Endodermal cell (in vitro differentiated cells): ENCODE data around the gene MED8. TPM values are rescaled to one million over a fixed set of nuclear protein-coding genes. Genes with fewer than 3 reads are reported as not detected.

Experiments
- DNase-seq: peaks from one replicate; pipeline ENCODE4 v3.0.0-alpha.2; 2017
- H3K27ac ChIP-seq: 2 replicates; pipeline ENCODE4 v1.5.1; 2013; ENCODE audit warnings: mild to moderate bottlenecking, low read depth, low read length, moderate library complexity
- H3K27me3 ChIP-seq: 2 replicates; pipeline ENCODE4 v1.6.1; 2013; ENCODE audit warnings: mild to moderate bottlenecking, low read length, moderate library complexity; ENCODE audit not compliant: insufficient read depth, control insufficient read depth, poor library complexity, severe bottlenecking
- H3K36me3 ChIP-seq: 2 replicates; pipeline ENCODE4 v1.7.0; 2013; ENCODE audit warnings: mild to moderate bottlenecking, low read length, moderate library complexity; ENCODE audit not compliant: control insufficient read depth, insufficient read depth
- H3K4me1 ChIP-seq: one replicate; pipeline ENCODE4 v1.7.0; 2013; ENCODE audit warnings: low read length; ENCODE audit not compliant: control insufficient read depth, insufficient read depth
- H3K4me3 ChIP-seq: 2 replicates; pipeline ENCODE4 v1.5.1; 2013; ENCODE audit warnings: mild to moderate bottlenecking, low read length, moderate library complexity
- H3K9ac ChIP-seq: 2 replicates; pipeline ENCODE4 v1.6.1; 2013; ENCODE audit warnings: mild to moderate bottlenecking, low read length, moderate library complexity; ENCODE audit not compliant: poor library complexity, severe bottlenecking; ENCODE audit errors: extremely low read depth
- H3K9me3 ChIP-seq: 2 replicates; pipeline ENCODE4 v1.6.1; 2013; ENCODE audit warnings: mild to moderate bottlenecking, low read length, moderate library complexity; ENCODE audit not compliant: control insufficient read depth
- H3K27ac Mint-ChIP-seq: 2 replicates; pipeline ENCODE4 v1.8.0; 2020; ENCODE audit warnings: mixed read lengths
- H3K27me3 Mint-ChIP-seq: 2 replicates; pipeline ENCODE4 v1.8.0; 2021; ENCODE audit warnings: mild to moderate bottlenecking, mixed read lengths; ENCODE audit not compliant: insufficient read depth
- H3K36me3 Mint-ChIP-seq: 2 replicates; pipeline ENCODE4 v1.8.0; 2020; ENCODE audit warnings: low read depth, mixed read lengths
- H3K4me1 Mint-ChIP-seq: 2 replicates; pipeline ENCODE4 v1.8.0; 2020; ENCODE audit warnings: mixed read lengths
- H3K4me3 Mint-ChIP-seq: 2 replicates; pipeline ENCODE4 v1.8.0; 2020; ENCODE audit warnings: mild to moderate bottlenecking, moderate library complexity, mixed read lengths
- H3K9me3 Mint-ChIP-seq: 2 replicates; pipeline ENCODE4 v1.8.0; 2020; ENCODE audit warnings: mild to moderate bottlenecking, mixed read lengths
- WGBS, 2 experiments: methylation state at CpG; one replicate each; pipeline versions ENCODE4 v1.1.5 to v1.1.7; 2013; ENCODE audit warnings: missing lambda C conversion rate in 2 of 2, mixed read lengths in 1 of 2; ENCODE audit not compliant: insufficient coverage in 1 of 2, insufficient read length in 1 of 2; 5-methylcytosine and 5-hydroxymethylcytosine counted together
- total RNA-seq, 2 donors: library from RNA; stranded (reverse); fragmentation: NEBNext Ultra II Directional in 1 of 2; extraction: Animal tissue kit (Norgen Biotek cat#: 25700) in 1 of 2; gene quantifications; 2 replicates in 1 of 2; 3 replicates in 1 of 2; pipeline ENCODE4 v1.2.1, GENCODE V29; 2021
- TF ChIP-seq, protein P1 (sequence below): fragments of 200-600 bp; sonication (generic); conservative IDR thresholded peaks from 2 replicates; pipeline ENCODE4 v1.5.0; 2021; ENCODE audit warnings: antibody characterized with exemption, mild to moderate bottlenecking

Gene MED8
- total RNA-seq, 2 donors from 2014 or later, result 16.1 to 18.8 TPM

DNA sequence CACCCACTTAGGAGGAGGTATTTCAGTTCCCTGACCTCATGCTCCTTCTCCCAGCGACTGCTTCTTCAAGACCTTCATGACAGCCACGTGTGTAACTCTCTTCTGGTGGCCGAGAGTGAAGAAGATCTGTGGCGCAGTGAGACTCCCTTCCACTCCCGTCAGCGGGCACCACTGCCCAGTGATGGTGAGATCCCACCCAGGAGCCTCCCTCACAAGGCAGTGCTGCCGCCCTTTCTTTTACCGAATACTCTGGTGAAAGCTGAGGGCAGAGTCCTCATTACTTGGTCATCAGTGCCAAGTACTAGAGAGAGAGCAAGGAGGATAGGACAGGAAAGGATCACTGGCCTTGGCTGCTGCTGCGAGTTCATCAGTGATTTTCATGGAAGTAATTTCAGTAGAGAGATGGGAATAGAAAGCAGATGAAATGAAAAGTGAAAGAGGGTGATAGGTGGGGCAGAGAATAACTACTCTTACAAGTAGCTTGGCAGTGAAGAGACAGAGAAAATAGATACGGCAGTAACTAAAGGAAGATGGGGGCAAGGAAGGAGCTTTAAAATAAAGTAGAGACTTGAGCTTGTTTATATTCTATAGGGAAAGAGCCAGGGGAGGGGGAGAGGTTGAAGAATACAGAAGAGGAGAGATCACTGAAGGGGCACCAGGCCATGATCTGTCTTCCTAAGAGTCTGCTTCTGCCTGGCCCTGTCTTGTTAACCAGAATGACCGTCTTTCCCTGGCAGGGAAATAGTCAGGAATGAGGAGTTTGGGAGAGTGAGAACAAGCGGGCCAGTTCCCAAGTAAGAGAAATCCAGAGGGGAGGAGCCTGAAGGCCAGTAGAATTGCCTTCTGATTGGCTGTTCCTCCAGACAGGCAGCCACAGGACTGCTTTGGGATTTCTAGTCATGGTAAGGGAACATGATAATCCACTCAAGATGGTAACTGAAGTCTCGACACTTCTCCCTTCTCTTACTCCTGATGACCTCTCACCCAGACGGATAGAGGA is 45.8 kb upstream of the MED8 start:
- Histone ChIP-seq H3K9me3 (no peaks in the 10 kb centered on the region), H3K9ac (no peak overlapping the region), H3K4me1 (no peaks in the 10 kb centered on the region), H3K36me3 (peaks cover 59% of the 10 kb centered on the region), H3K27me3 (no peaks in the 10 kb centered on the region), H3K4me3 (no peak overlapping the region), H3K27ac (peak overlapping the region; percentile 89)
- Mint-ChIP-seq H3K27me3 (no peaks in the 10 kb centered on the region), H3K36me3 (peaks cover 63% of the 10 kb centered on the region), H3K9me3 (no peaks in the 10 kb centered on the region), H3K4me1 (no peaks in the 10 kb centered on the region), H3K27ac (no peak overlapping the region), H3K4me3 (no peak overlapping the region)
- DNase-seq, result peak; percentile 64
- TF ChIP-seq, protein P1, sequence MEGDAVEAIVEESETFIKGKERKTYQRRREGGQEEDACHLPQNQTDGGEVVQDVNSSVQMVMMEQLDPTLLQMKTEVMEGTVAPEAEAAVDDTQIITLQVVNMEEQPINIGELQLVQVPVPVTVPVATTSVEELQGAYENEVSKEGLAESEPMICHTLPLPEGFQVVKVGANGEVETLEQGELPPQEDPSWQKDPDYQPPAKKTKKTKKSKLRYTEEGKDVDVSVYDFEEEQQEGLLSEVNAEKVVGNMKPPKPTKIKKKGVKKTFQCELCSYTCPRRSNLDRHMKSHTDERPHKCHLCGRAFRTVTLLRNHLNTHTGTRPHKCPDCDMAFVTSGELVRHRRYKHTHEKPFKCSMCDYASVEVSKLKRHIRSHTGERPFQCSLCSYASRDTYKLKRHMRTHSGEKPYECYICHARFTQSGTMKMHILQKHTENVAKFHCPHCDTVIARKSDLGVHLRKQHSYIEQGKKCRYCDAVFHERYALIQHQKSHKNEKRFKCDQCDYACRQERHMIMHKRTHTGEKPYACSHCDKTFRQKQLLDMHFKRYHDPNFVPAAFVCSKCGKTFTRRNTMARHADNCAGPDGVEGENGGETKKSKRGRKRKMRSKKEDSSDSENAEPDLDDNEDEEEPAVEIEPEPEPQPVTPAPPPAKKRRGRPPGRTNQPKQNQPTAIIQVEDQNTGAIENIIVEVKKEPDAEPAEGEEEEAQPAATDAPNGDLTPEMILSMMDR, result no peak
- 90 to 92% methylated on average over 13 to 14 of the region's 14 CpGs for WGBS, 2 experiments

DNA sequence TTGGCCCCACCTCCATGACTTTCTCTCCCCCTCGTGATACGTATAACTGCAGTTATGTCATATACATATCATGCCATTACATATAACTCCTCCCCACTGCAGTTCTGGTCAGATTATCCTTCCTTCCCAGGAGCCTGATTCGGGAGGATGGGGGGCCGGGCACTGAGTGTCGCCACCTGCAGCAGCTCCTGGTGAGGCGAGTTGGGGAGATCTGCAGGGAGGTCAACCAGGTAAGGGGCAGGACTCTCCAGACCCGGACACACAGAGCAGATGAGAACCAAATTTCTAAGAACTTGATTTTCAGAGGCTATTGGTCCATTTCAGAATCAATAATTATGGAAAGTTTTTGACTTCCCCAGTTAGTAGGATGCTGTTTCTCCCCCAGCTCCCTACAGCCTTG is 44.7 kb upstream of the MED8 start:
- Histone ChIP-seq H3K9me3 (no peaks in the 10 kb centered on the region), H3K27ac (no peak overlapping the region), H3K4me1 (no peaks in the 10 kb centered on the region), H3K27me3 (no peaks in the 10 kb centered on the region), H3K9ac (no peak overlapping the region), H3K36me3 (peaks cover 56% of the 10 kb centered on the region), H3K4me3 (no peak overlapping the region)
- Mint-ChIP-seq H3K36me3 (peaks cover 67% of the 10 kb centered on the region), H3K4me1 (no peaks in the 10 kb centered on the region), H3K27me3 (no peaks in the 10 kb centered on the region), H3K4me3 (no peak overlapping the region), H3K27ac (no peak overlapping the region), H3K9me3 (no peaks in the 10 kb centered on the region)
- TF ChIP-seq, protein P1, result no peak
- DNase-seq, result peak; percentile 16
- WGBS, 2 experiments, result 89 to 92% methylated on average over 6 to 7 of the region's 7 CpGs

DNA sequence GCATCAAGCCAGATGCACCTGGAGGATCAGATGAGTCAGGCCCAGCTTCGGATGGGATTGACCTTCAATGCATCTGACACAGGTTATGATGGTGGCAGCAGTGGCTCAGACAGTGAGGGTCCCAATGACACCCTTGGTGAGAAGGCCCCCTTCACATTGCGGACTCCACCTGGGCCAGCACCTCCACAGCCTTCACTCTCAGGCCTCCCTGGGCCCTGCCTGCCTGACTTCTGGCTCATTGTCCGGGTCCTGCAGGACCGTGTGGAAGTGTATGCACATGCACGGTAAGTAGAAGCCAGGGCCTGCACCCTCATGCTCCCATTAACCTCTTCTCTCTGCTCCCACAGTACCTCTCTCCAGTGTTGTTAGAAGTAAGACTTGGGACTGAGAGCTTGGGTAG is 43.3 kb upstream of the MED8 start:
- Histone ChIP-seq H3K36me3 (peaks cover 69% of the 10 kb centered on the region), H3K27ac (no peak overlapping the region), H3K27me3 (no peaks in the 10 kb centered on the region), H3K9ac (no peak overlapping the region), H3K4me3 (no peak overlapping the region), H3K4me1 (no peaks in the 10 kb centered on the region), H3K9me3 (no peaks in the 10 kb centered on the region)
- Mint-ChIP-seq H3K36me3 (peaks cover 72% of the 10 kb centered on the region), H3K4me1 (no peaks in the 10 kb centered on the region), H3K27me3 (no peaks in the 10 kb centered on the region), H3K27ac (no peak overlapping the region), H3K4me3 (no peak overlapping the region), H3K9me3 (no peaks in the 10 kb centered on the region)
- TF ChIP-seq, protein P1, result no peak
- no peak for DNase-seq
- WGBS, 2 experiments, result 94 to 99% methylated on average over 2 to 5 of the region's 5 CpGs
